H1 (cell line): Measurements from ENCODE around the gene CDH8. TPM values are rescaled to one million over a fixed set of nuclear protein-coding genes. Genes with fewer than 3 reads are reported as not detected.

Experiments used
- CTCF ChIA-PET: fragments of 300-600 bp; sonication (Branson Sonifier 250); formaldehyde crosslinking; loops from one replicate; lab custom pipeline; 2021; ENCODE audit not compliant: partially characterized antibody; lab: Charles Lee
- POLR2A ChIA-PET: fragments of 300-600 bp; sonication (Branson Sonifier 250); formaldehyde crosslinking; loops from one replicate; lab custom pipeline; 2021; ENCODE audit warnings: inconsistent platforms; ENCODE audit not compliant: partially characterized antibody; lab: Charles Lee
- DNase-seq, 2 experiments: peaks; one replicate each; pipeline versions ENCODE4 v3.0.0 to v3.0.0-alpha.2; 2010 to 2022; ENCODE audit warnings: low spot score in 2 of 2, low read depth in 1 of 2, mixed read lengths in 1 of 2
- FAIRE-seq: peaks from 2 replicates; lab custom pipeline; 2011; peaks lifted over from hg19 to GRCh38; lab: Jason Lieb, UNC
- H2AFZ ChIP-seq: 2 replicates; pipeline ENCODE4 v1.8.1; 2012; ENCODE audit warnings: low read length, inconsistent platforms
- H2AK5ac ChIP-seq: 2 replicates; pipeline ENCODE4 v1.6.1; 2013; ENCODE audit warnings: low read depth, low read length
- H2BK120ac ChIP-seq: replicated peaks from 2 replicates; pipeline ENCODE3; 2013; ENCODE audit warnings: low read depth, low read length, inconsistent platforms
- H2BK12ac ChIP-seq: 2 replicates; pipeline ENCODE4 v1.6.1; 2013; ENCODE audit warnings: low read depth, low read length
- H2BK15ac ChIP-seq: 2 replicates; pipeline ENCODE4 v1.6.1; 2013; ENCODE audit warnings: low read length
- H2BK20ac ChIP-seq: 2 replicates; pipeline ENCODE4 v1.6.1; 2013; ENCODE audit warnings: low read length
- H2BK5ac ChIP-seq: 2 replicates; pipeline ENCODE4 v1.6.1; 2013; ENCODE audit warnings: low read depth, low read length
- H3K14ac ChIP-seq: 2 replicates; pipeline ENCODE4 v1.6.1; 2013; ENCODE audit warnings: inconsistent platforms; ENCODE audit not compliant: insufficient read length
- H3K18ac ChIP-seq: 2 replicates; pipeline ENCODE4 v1.6.1; 2013; ENCODE audit warnings: low read length; ENCODE audit errors: extremely low read depth
- H3K23ac ChIP-seq: 2 replicates; pipeline ENCODE4 v1.6.1; 2013; ENCODE audit warnings: inconsistent platforms; ENCODE audit not compliant: insufficient read length
- H3K23me2 ChIP-seq: 2 replicates; pipeline ENCODE4 v1.6.1; 2013; ENCODE audit warnings: low read depth, low read length
- H3K27ac ChIP-seq: 2 replicates; pipeline ENCODE4 v1.6.1; 2011; ENCODE audit warnings: low read depth, low read length, inconsistent platforms
- H3K27me3 ChIP-seq, 4 experiments: replicated peaks in 1 of 4; 1 replicate in 1 of 4; 2 replicates in 3 of 4; pipeline versions ENCODE4 v1.6.1 to v1.8.1; 2011 to 2013; ENCODE audit warnings: low read length in 3 of 4, mild to moderate bottlenecking in 3 of 4, inconsistent platforms in 2 of 4, mixed read lengths in 2 of 4, moderate library complexity in 1 of 4; ENCODE audit not compliant: control insufficient read depth in 3 of 4, insufficient read depth in 3 of 4; ENCODE audit errors: extremely low read depth in 1 of 4
- H3K36me3 ChIP-seq, 4 experiments: 2 replicates each; pipeline versions ENCODE4 v1.6.1 to v1.8.1; 2011 to 2013; ENCODE audit warnings: mild to moderate bottlenecking in 4 of 4, low read length in 3 of 4, moderate library complexity in 2 of 4, control low read depth in 1 of 4, inconsistent platforms in 1 of 4; ENCODE audit not compliant: insufficient read depth in 4 of 4, control insufficient read depth in 2 of 4
- H3K4ac ChIP-seq: replicated peaks from 2 replicates; pipeline ENCODE3; 2013; ENCODE audit warnings: low read length, low read depth, mixed read lengths, inconsistent platforms; ENCODE audit not compliant: insufficient read length
- H3K4me1 ChIP-seq, 4 experiments: replicated peaks in 1 of 4; 1 replicate in 1 of 4; 2 replicates in 3 of 4; pipeline versions ENCODE4 v1.6.1 to v1.8.1; 2011 to 2013; ENCODE audit warnings: low read length in 3 of 4, inconsistent platforms in 2 of 4, mixed read lengths in 1 of 4; ENCODE audit not compliant: insufficient read depth in 4 of 4, control insufficient read depth in 3 of 4
- H3K4me2 ChIP-seq, 2 experiments: 2 replicates each; pipeline versions ENCODE4 v1.6.1 to v1.8.1; 2011 to 2013; ENCODE audit warnings: low read depth in 2 of 2, low read length in 2 of 2, control low read depth in 1 of 2, inconsistent platforms in 1 of 2, mild to moderate bottlenecking in 1 of 2; ENCODE audit not compliant: insufficient read depth in 1 of 2
- H3K4me3 ChIP-seq, 4 experiments: fragments of 200-600, 300-600 bp in 1 of 4; sonication (generic), shearing (Covaris generic), sonication (Bioruptor Twin) in 1 of 4; 2 replicates each; pipeline versions ENCODE4 v1.5.1 to v1.8.1; 2011 to 2016; ENCODE audit warnings: low read length in 4 of 4, low read depth in 3 of 4, control low read depth in 2 of 4, inconsistent platforms in 2 of 4, mild to moderate bottlenecking in 2 of 4, mixed read lengths in 1 of 4, moderate library complexity in 1 of 4; ENCODE audit not compliant: insufficient read depth in 2 of 4; ENCODE audit errors: extremely low read depth in 1 of 4
- H3K56ac ChIP-seq: replicated peaks from 2 replicates; pipeline ENCODE3; 2013; ENCODE audit warnings: low read depth, mild to moderate bottlenecking, mixed read lengths, low read length, inconsistent platforms; ENCODE audit not compliant: insufficient read length
- H3K79me1 ChIP-seq: 2 replicates; pipeline ENCODE4 v1.6.1; 2013; ENCODE audit warnings: low read depth, low read length, control low read depth
- H3K79me2 ChIP-seq, 2 experiments: 2 replicates each; pipeline versions ENCODE4 v1.6.1 to v1.8.1; 2012 to 2013; ENCODE audit warnings: low read length in 2 of 2, mild to moderate bottlenecking in 2 of 2, inconsistent platforms in 1 of 2; ENCODE audit not compliant: insufficient read depth in 2 of 2, control insufficient read depth in 1 of 2
- H3K9ac ChIP-seq, 4 experiments: replicated peaks in 1 of 4; 1 replicate in 1 of 4; 2 replicates in 3 of 4; pipeline versions ENCODE4 v1.6.1 to v1.8.1; 2011 to 2013; ENCODE audit warnings: low read depth in 3 of 4, low read length in 3 of 4, control low read depth in 2 of 4, mild to moderate bottlenecking in 2 of 4, moderate library complexity in 2 of 4, inconsistent platforms in 1 of 4; ENCODE audit errors: extremely low read depth in 1 of 4
- H3K9me3 ChIP-seq, 2 experiments: 2 replicates each; pipeline versions ENCODE4 v1.6.1 to v1.8.1; 2012 to 2013; ENCODE audit warnings: mild to moderate bottlenecking in 2 of 2, moderate library complexity in 2 of 2, control low read depth in 1 of 2, inconsistent platforms in 1 of 2, low read depth in 1 of 2, low read length in 1 of 2, mixed read lengths in 1 of 2; ENCODE audit not compliant: insufficient read depth in 2 of 2
- H4K20me1 ChIP-seq, 2 experiments: replicated peaks in 1 of 2; 2 replicates each; pipeline versions ENCODE3 to v1.8.1; 2011 to 2013; ENCODE audit warnings: inconsistent platforms in 2 of 2, low read length in 2 of 2, mild to moderate bottlenecking in 1 of 2; ENCODE audit not compliant: insufficient read depth in 2 of 2, control insufficient read depth in 1 of 2
- H4K5ac ChIP-seq: 2 replicates; pipeline ENCODE4 v1.6.1; 2013; ENCODE audit warnings: low read length, low read depth, mixed read lengths, inconsistent platforms; ENCODE audit not compliant: insufficient read length
- H4K8ac ChIP-seq: 2 replicates; pipeline ENCODE4 v1.8.0; 2013; ENCODE audit warnings: mild to moderate bottlenecking, moderate library complexity, low read length, inconsistent platforms; ENCODE audit not compliant: insufficient read depth; ENCODE audit errors: extremely low read depth
- H4K91ac ChIP-seq: replicated peaks from 2 replicates; pipeline ENCODE3; 2013; ENCODE audit warnings: low read length, mixed read lengths, inconsistent platforms; ENCODE audit not compliant: insufficient read length
- BRCA1 ChIP-seq: IDR thresholded peaks from 2 replicates; pipeline ENCODE4 v1.6.1; 2012; ENCODE audit warnings: low read depth, low read length, improper control_type of control experiment
- CHD1 ChIP-seq: IDR thresholded peaks from 2 replicates; pipeline ENCODE4 v1.6.1; 2012; ENCODE audit warnings: low read depth, low read length, improper control_type of control experiment
- CHD2 ChIP-seq: IDR thresholded peaks from 2 replicates; pipeline ENCODE4 v1.6.1; 2012; ENCODE audit warnings: low read length, improper control_type of control experiment
- CREB1 ChIP-seq: IDR thresholded peaks from 2 replicates; pipeline ENCODE4 v1.6.1; 2012; ENCODE audit warnings: inconsistent platforms
- EZH2 ChIP-seq: fragments of 200-600 bp; sonication (generic); IDR thresholded peaks from 2 replicates; pipeline ENCODE4 v1.7.1; 2012; ENCODE audit warnings: low read depth, mild to moderate bottlenecking, moderate library complexity, low read length, inconsistent platforms; ENCODE audit not compliant: severe bottlenecking
- KDM5A ChIP-seq: fragments of 200-600 bp; IDR thresholded peaks from 2 replicates; pipeline ENCODE4 v1.7.1; 2012; ENCODE audit warnings: mild to moderate bottlenecking, low read length, inconsistent platforms, mixed read lengths
- RXRA ChIP-seq: IDR thresholded peaks from 2 replicates; pipeline ENCODE4 v1.6.1; 2011; ENCODE audit warnings: low read depth, mild to moderate bottlenecking, low read length, moderate library complexity; ENCODE audit not compliant: insufficient read depth
- SAP30 ChIP-seq: fragments of 300-600 bp; sonication (generic); IDR thresholded peaks from 2 replicates; pipeline ENCODE4 v1.7.1; 2012; ENCODE audit warnings: low read length, moderate library complexity, mild to moderate bottlenecking, inconsistent platforms; ENCODE audit not compliant: insufficient read depth, insufficient replicate concordance
- SIN3A ChIP-seq, 2 experiments: IDR thresholded peaks in 1 of 2; conservative IDR thresholded peaks in 1 of 2; 2 replicates each; pipeline ENCODE4 v1.6.1; 2011 to 2012; ENCODE audit warnings: low read length in 2 of 2, improper control_type of control experiment in 1 of 2, low read depth in 1 of 2, mild to moderate bottlenecking in 1 of 2
- SP1 ChIP-seq: IDR thresholded peaks from 2 replicates; pipeline ENCODE4 v1.6.1; 2011; ENCODE audit warnings: low read depth, low read length
- WGBS, 2 experiments: shearing (Covaris generic) in 1 of 2; methylation state at CpG; one replicate each; pipeline versions ENCODE4 v1.1.6 to v1.1.7; 2013 to 2015; ENCODE audit warnings: low lambda C conversion rate in 2 of 2, mixed read lengths in 2 of 2, inconsistent platforms in 1 of 2, low coverage in 1 of 2, missing lambda C conversion rate in 1 of 2; ENCODE audit not compliant: insufficient replicate concordance in 2 of 2, insufficient coverage in 1 of 2, insufficient read length in 1 of 2; ENCODE audit errors: extremely low coverage in 1 of 2, missing lambda C conversion rate in 1 of 2; 5-methylcytosine and 5-hydroxymethylcytosine counted together
- polyA plus RNA-seq, 7 experiments: library from polyadenylated mRNA; depleted of rRNA in 3 of 7; stranded (reverse) in 5 of 7; unstranded in 2 of 7; fragments of >200 nt in 5 of 7; fragments of 200-250 nt in 2 of 7; gene quantifications; 1 replicate in 5 of 7; 2 replicates in 1 of 7; 4 replicates in 1 of 7; pipeline versions ENCODE4 v1.2.1 to v1.2.3, GENCODE V29; 2011 to 2013; ENCODE audit warnings: missing spikeins in 2 of 7, mixed read lengths in 2 of 7
- total RNA-seq: library from RNA; stranded (reverse); fragmentation: NEBNext Ultra II Directional; extraction: Animal tissue kit (Norgen Biotek cat#: 25700); gene quantifications from 2 replicates; pipeline ENCODE4 v1.2.1, GENCODE V29; 2021
- TF ChIP-seq, protein P1 (sequence below): IDR thresholded peaks from 2 replicates; pipeline ENCODE4 v1.6.1; 2012; ENCODE audit warnings: low read length, inconsistent platforms
- TF ChIP-seq, protein P2 (sequence below): IDR thresholded peaks from 2 replicates; pipeline ENCODE4 v1.6.1; 2012; ENCODE audit warnings: inconsistent platforms

Gene CDH8
- total and polyA plus RNA-seq, 2 of the 8 experiments (the other 6 are each of a cell fraction or from before 2014, with no cell fraction given) = 7.7 to 8.4 TPM

DNA sequence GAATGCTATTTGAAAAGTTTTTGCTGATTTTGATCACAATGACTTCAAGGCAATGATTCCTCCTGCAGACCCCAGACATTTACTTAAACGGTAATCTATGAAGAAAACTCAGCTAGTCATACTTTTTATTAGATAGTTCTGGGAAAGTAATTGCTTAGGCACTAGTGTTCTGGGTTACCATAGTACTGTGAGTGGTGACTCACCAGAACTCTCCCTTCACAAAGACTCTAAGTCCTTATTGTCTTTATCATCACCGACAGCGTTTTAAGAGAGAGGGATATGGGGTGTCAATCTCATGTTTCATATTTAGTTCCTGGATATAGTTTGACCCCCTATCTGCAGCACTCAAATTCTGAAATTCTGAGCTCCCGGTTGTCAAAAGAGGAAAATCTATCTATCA, 43.0 kb upstream of the CDH8 start:
- no peaks in the 10 kb centered on the region; a peak in 1 of 8 replicates for H3K36me3 ChIP-seq
- no peak overlapping the region for H2BK15ac ChIP-seq
- H2BK120ac ChIP-seq = no peak overlapping the region
- no peaks in the 10 kb centered on the region for H3K79me2 ChIP-seq
- H3K4ac ChIP-seq = no peak overlapping the region
- no peak overlapping the region for H3K56ac ChIP-seq
- H3K4me1 ChIP-seq = no peaks in the 10 kb centered on the region
- H4K5ac ChIP-seq = no peak overlapping the region
- FAIRE-seq (no peak), DNase-seq (no peak)
- no peaks in the 10 kb centered on the region for H3K9me3 ChIP-seq
- no peak overlapping the region for H4K8ac ChIP-seq
- no peak overlapping the region for H3K9ac ChIP-seq
- H3K4me3 ChIP-seq = no peak overlapping the region
- H3K14ac ChIP-seq = no peak overlapping the region
- no peak overlapping the region for H3K18ac ChIP-seq
- H2BK20ac ChIP-seq = no peak overlapping the region
- ChIA-PET POLR2A (no interaction called here), CTCF (interaction anchor here (0.6 to 5.4 kb wide), 12 partner anchors 11 to 1206 kb away, joined by 3 to 66 read pairs (median 4); no protein-coding TSS in a partner anchor)
- H3K27ac ChIP-seq = no peak overlapping the region
- H3K23ac ChIP-seq = no peak overlapping the region
- WGBS, 2 experiments = 88% methylated on average over 4 of the region's 4 CpGs; no CpG with 5 or more reads in 1 of the 2 experiments
- no peak overlapping the region for H2AFZ ChIP-seq
- H3K23me2 ChIP-seq = no peaks in the 10 kb centered on the region
- no peak overlapping the region for H2AK5ac ChIP-seq
- no peaks in the 10 kb centered on the region for H3K79me1 ChIP-seq
- no peaks in the 10 kb centered on the region for H4K20me1 ChIP-seq
- H2BK5ac ChIP-seq = no peak overlapping the region
- no peak overlapping the region for H4K91ac ChIP-seq
- no peaks in the 10 kb centered on the region for H3K27me3 ChIP-seq
- H2BK12ac ChIP-seq = no peak overlapping the region
- H3K4me2 ChIP-seq = no peak overlapping the region
- TF ChIP-seq CREB1 (no peak), BRCA1 (no peak), SIN3A (conservative IDR thresholded peaks at IDR 0.05 in 1 of 2, IDR thresholded peaks at IDR 0.05 in 1 of 2; ENCODE audit: low read depth in 1 of 2, low read length in 2 of 2) (no peak), RXRA (no peak), KDM5A (no peak), SP1 (no peak), CHD2 (no peak), EZH2 (no peak), CHD1 (no peak), SAP30 (no peak)
- TF ChIP-seq, protein P1, sequence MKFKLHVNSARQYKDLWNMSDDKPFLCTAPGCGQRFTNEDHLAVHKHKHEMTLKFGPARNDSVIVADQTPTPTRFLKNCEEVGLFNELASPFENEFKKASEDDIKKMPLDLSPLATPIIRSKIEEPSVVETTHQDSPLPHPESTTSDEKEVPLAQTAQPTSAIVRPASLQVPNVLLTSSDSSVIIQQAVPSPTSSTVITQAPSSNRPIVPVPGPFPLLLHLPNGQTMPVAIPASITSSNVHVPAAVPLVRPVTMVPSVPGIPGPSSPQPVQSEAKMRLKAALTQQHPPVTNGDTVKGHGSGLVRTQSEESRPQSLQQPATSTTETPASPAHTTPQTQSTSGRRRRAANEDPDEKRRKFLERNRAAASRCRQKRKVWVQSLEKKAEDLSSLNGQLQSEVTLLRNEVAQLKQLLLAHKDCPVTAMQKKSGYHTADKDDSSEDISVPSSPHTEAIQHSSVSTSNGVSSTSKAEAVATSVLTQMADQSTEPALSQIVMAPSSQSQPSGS = no peak
- TF ChIP-seq, protein P2, sequence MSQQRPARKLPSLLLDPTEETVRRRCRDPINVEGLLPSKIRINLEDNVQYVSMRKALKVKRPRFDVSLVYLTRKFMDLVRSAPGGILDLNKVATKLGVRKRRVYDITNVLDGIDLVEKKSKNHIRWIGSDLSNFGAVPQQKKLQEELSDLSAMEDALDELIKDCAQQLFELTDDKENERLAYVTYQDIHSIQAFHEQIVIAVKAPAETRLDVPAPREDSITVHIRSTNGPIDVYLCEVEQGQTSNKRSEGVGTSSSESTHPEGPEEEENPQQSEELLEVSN = no peak
